GM23338 (cell line): Measurements from ENCODE around the gene PDZD11. TPM values are rescaled to one million over a fixed set of nuclear protein-coding genes. Genes with fewer than 3 reads are reported as not detected.

Source experiments
- ATAC-seq: fragments of 200-7000 bp; cut with Tn5 transposase; 3 replicates; pipeline ENCODE4 v1.9.1; 2020
- DNase-seq: peaks from one replicate; pipeline ENCODE4 v3.0.0-alpha.2; 2015; ENCODE audit warnings: low spot score
- H2AFZ ChIP-seq: fragments of 200-600 bp; sonication (generic); 2 replicates; pipeline ENCODE4 v1.8.0; 2016; ENCODE audit warnings: antibody characterized with exemption, mild to moderate bottlenecking, moderate library complexity
- H3F3A ChIP-seq: fragments of 200-600 bp; sonication (generic); replicated peaks from 2 replicates; pipeline ENCODE4 v1.8.0; 2017; ENCODE audit warnings: antibody characterized with exemption, mixed run types, low read depth
- H3K27ac ChIP-seq: fragments of 200-600 bp; sonication (generic); 2 replicates; pipeline ENCODE4 v1.6.1; 2016; ENCODE audit warnings: low read depth
- H3K27me3 ChIP-seq: fragments of 200-600 bp; sonication (generic); 2 replicates; pipeline ENCODE4 v1.8.0; 2016; ENCODE audit warnings: mild to moderate bottlenecking, mixed run types, moderate library complexity; ENCODE audit not compliant: insufficient read depth
- H3K36me3 ChIP-seq: fragments of 200-600 bp; sonication (generic); 2 replicates; pipeline ENCODE4 v1.8.0; 2016; ENCODE audit warnings: mild to moderate bottlenecking; ENCODE audit not compliant: insufficient read depth
- H3K4me1 ChIP-seq: fragments of 200-600 bp; sonication (generic); 2 replicates; pipeline ENCODE4 v1.8.0; 2016; ENCODE audit warnings: mild to moderate bottlenecking, moderate library complexity; ENCODE audit not compliant: insufficient read depth
- H3K4me2 ChIP-seq: fragments of 200-600 bp; sonication (generic); 2 replicates; pipeline ENCODE4 v1.7.1; 2017; ENCODE audit warnings: mixed run types
- H3K4me3 ChIP-seq: fragments of 200-600 bp; sonication (generic); 2 replicates; pipeline ENCODE4 v1.6.1; 2016; ENCODE audit warnings: mixed run types
- H3K79me2 ChIP-seq: fragments of 200-600 bp; sonication (generic); replicated peaks from 2 replicates; pipeline ENCODE4 v1.8.0; 2017; ENCODE audit warnings: mild to moderate bottlenecking; ENCODE audit not compliant: insufficient read depth
- H3K9me2 ChIP-seq: fragments of 200-600 bp; sonication (generic); 2 replicates; pipeline ENCODE4 v1.8.0; 2017; ENCODE audit not compliant: insufficient read depth
- H4K20me1 ChIP-seq: fragments of 200-600 bp; sonication (generic); replicated peaks from 2 replicates; pipeline ENCODE4 v1.8.0; 2017; ENCODE audit warnings: mild to moderate bottlenecking; ENCODE audit not compliant: insufficient read depth
- H3K27ac Mint-ChIP-seq: 2 replicates; pipeline ENCODE4 v1.8.0; 2020; ENCODE audit warnings: inconsistent platforms, mild to moderate bottlenecking, moderate library complexity, mixed read lengths
- H3K27me3 Mint-ChIP-seq: 3 replicates; pipeline ENCODE4 v1.8.0; 2022; ENCODE audit warnings: low read depth, mild to moderate bottlenecking, moderate library complexity, mixed read lengths, inconsistent platforms; ENCODE audit not compliant: insufficient read depth, poor library complexity
- H3K36me3 Mint-ChIP-seq: 3 replicates; pipeline ENCODE4 v1.8.0; 2021; ENCODE audit warnings: low read depth, mild to moderate bottlenecking, inconsistent platforms, moderate library complexity, mixed read lengths
- H3K4me1 Mint-ChIP-seq: 3 replicates; pipeline ENCODE4 v1.8.0; 2020; ENCODE audit warnings: mild to moderate bottlenecking, inconsistent platforms, mixed read lengths
- H3K4me3 Mint-ChIP-seq: 3 replicates; pipeline ENCODE4 v1.8.0; 2021; ENCODE audit warnings: moderate library complexity, mild to moderate bottlenecking, inconsistent platforms, mixed read lengths
- H3K9me3 Mint-ChIP-seq: 3 replicates; pipeline ENCODE4 v1.8.0; 2020; ENCODE audit warnings: moderate library complexity, mild to moderate bottlenecking, inconsistent platforms, mixed read lengths
- CREB1 ChIP-seq: fragments of 250-450 bp; sonication (Bioruptor Pico); IDR thresholded peaks from 2 replicates; pipeline ENCODE4 v1.5.0; 2020; ENCODE audit warnings: low read depth, mild to moderate bottlenecking, moderate library complexity
- EZH2 ChIP-seq: fragments of 200-600 bp; sonication (generic); IDR thresholded peaks from one replicate; pipeline ENCODE4 v1.8.0; 2017; ENCODE audit warnings: antibody characterized with exemption, mild to moderate bottlenecking, low read depth; ENCODE audit not compliant: unreplicated experiment
- EZH2phosphoT487 ChIP-seq: fragments of 200-600 bp; sonication (generic); IDR thresholded peaks from one replicate; pipeline ENCODE4 v1.8.1; 2018; ENCODE audit warnings: antibody characterized with exemption; ENCODE audit not compliant: unreplicated experiment
- JUNB ChIP-seq: IDR thresholded peaks from one replicate; pipeline ENCODE4 v1.6.1; 2016; ENCODE audit warnings: antibody characterized with exemption; ENCODE audit not compliant: unreplicated experiment
- POLR2AphosphoS5 ChIP-seq: IDR thresholded peaks from 2 replicates; pipeline ENCODE4 v1.6.1; 2016; ENCODE audit warnings: antibody characterized with exemption, low read depth
- STAT1 ChIP-seq: IDR thresholded peaks from one replicate; pipeline ENCODE4 v1.6.1; 2016; ENCODE audit warnings: antibody characterized with exemption; ENCODE audit not compliant: unreplicated experiment
- ZNF331 ChIP-seq: fragments of 250-450 bp; sonication (Bioruptor Pico); IDR thresholded peaks from 2 replicates; pipeline ENCODE4 v1.5.0; 2020; ENCODE audit warnings: low read depth, mild to moderate bottlenecking, moderate library complexity
- polyA plus RNA-seq: library from polyadenylated mRNA; unstranded; fragments of >200 nt; fragmentation: Nextera tagmentation; extraction: Ambion mirVana; gene quantifications from 2 replicates; pipeline ENCODE4 v1.2.1, GENCODE V29; 2016
- total RNA-seq: library from RNA; depleted of rRNA; stranded (reverse); fragments of >200 nt; shearing (Covaris generic); gene quantifications from 2 replicates; pipeline ENCODE4 v1.2.3, GENCODE V29; 2014
- TF ChIP-seq, protein P1 (sequence below): IDR thresholded peaks from 2 replicates; pipeline ENCODE4 v1.6.1; 2016; ENCODE audit warnings: antibody characterized with exemption
- TF ChIP-seq, protein P2 (sequence below): fragments of 250-450 bp; sonication (Bioruptor Pico); IDR thresholded peaks from 2 replicates; pipeline ENCODE4 v1.5.0; 2020; ENCODE audit warnings: mild to moderate bottlenecking, moderate library complexity
- TF ChIP-seq, protein P3 (sequence below): IDR thresholded peaks from one replicate; pipeline ENCODE4 v1.6.1; 2018; ENCODE audit warnings: antibody characterized with exemption; ENCODE audit not compliant: unreplicated experiment

PDZD11 gene
- total and polyA plus RNA-seq, 2 experiments from 2014 or later = 30.2 to 67.6 TPM

DNA sequence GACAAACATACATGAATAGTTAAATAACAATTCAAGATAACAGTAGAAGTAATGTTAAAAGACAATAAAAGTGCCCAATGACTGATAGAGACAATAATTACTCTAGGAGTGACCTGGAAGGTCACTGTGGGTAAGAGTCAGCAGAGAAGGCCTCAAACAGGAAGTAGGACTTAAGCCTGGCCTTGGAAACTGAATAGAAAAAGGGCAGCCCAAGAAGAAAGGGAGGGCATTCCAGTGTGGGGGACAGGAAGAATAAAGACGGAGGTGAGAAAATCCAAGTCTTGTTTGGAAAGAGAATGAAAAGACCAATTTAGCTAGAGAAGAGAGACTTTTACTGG lies 35.7 kb downstream of the PDZD11 start:
- H3K4me1 Mint-ChIP-seq = peaks cover 26% of the 10 kb centered on the region
- Histone ChIP-seq H3K27ac (no peak overlapping the region), H3K4me2 (no peak overlapping the region), H3K4me3 (no peak overlapping the region), H3K36me3 (no peaks in the 10 kb centered on the region), H3K79me2 (no peaks in the 10 kb centered on the region), H3F3A (no peaks in the 10 kb centered on the region), H3K27me3 (no peaks in the 10 kb centered on the region), H4K20me1 (no peaks in the 10 kb centered on the region), H3K9me2 (0 out of 2 replicates have a peak, but pooled peaks cover 6% of the 10 kb centered on the region), H3K4me1 (peaks cover 3% of the 10 kb centered on the region; the same call in 1 of the 2 replicates), H2AFZ (no peak overlapping the region)
- no peak overlapping the region for H3K27ac Mint-ChIP-seq
- H3K9me3 Mint-ChIP-seq = no peaks in the 10 kb centered on the region
- DNase-seq (no peak), ATAC-seq (no peak)
- no peaks in the 10 kb centered on the region for H3K36me3 Mint-ChIP-seq
- peaks cover 2% of the 10 kb centered on the region for H3K27me3 Mint-ChIP-seq
- no peak for TF ChIP-seq POLR2AphosphoS5
- H3K4me3 Mint-ChIP-seq = no peak overlapping the region

DNA sequence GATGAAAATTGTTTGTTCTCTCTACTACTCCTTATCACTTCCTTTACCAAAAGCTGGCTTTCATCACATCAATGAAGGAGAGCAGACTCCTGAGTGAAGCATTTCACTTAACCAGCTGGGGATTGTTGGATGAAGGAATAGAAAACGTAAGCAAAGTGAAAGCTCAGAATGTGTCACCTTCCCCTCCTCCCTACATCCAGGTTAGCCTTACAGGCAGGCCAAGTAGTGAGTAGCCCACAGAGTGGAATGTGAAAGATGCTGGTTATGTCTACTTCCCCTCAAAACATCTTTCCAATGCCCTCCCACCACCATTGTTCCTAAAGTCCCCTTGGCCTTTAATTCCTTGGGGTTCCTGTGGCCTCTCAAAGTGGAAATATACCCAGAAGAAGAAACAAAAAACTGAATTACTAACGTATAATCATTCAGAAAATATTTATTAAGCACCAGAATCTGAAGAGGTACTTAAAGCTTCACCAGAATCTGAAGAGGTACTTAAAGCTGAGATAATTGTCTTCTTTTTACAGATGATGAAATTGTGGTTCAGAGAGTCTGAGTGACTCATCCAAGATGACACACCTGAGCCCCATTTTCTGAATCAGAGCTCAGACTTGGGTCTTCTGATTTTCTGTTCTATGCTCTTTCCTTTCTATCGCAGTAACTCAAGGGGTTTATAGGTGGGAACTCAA lies 36.2 kb downstream of the PDZD11 start:
- Histone ChIP-seq H3K27me3 (no peaks in the 10 kb centered on the region), H3K4me3 (no peak overlapping the region), H3F3A (no peaks in the 10 kb centered on the region), H3K36me3 (no peaks in the 10 kb centered on the region), H2AFZ (no peak overlapping the region), H3K4me2 (no peak overlapping the region), H3K4me1 (peaks cover 3% of the 10 kb centered on the region; the same call in 1 of the 2 replicates), H3K79me2 (no peaks in the 10 kb centered on the region), H4K20me1 (no peaks in the 10 kb centered on the region), H3K27ac (no peak overlapping the region), H3K9me2 (0 out of 2 replicates have a peak, but pooled peaks cover 6% of the 10 kb centered on the region)
- no peak for ATAC-seq
- no peak for DNase-seq
- Mint-ChIP-seq H3K36me3 (no peaks in the 10 kb centered on the region), H3K9me3 (no peaks in the 10 kb centered on the region), H3K4me3 (no peak overlapping the region), H3K27me3 (peaks cover 2% of the 10 kb centered on the region), H3K4me1 (peaks cover 26% of the 10 kb centered on the region), H3K27ac (no peak overlapping the region)
- TF ChIP-seq STAT1 (no peak), CREB1 (CRISPR knock-in tag) (no peak), EZH2phosphoT487 (no peak), EZH2 (no peak), JUNB (no peak), ZNF331 (no peak)
- TF ChIP-seq, protein P1, sequence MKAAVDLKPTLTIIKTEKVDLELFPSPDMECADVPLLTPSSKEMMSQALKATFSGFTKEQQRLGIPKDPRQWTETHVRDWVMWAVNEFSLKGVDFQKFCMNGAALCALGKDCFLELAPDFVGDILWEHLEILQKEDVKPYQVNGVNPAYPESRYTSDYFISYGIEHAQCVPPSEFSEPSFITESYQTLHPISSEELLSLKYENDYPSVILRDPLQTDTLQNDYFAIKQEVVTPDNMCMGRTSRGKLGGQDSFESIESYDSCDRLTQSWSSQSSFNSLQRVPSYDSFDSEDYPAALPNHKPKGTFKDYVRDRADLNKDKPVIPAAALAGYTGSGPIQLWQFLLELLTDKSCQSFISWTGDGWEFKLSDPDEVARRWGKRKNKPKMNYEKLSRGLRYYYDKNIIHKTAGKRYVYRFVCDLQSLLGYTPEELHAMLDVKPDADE = no peak
- TF ChIP-seq, protein P2, sequence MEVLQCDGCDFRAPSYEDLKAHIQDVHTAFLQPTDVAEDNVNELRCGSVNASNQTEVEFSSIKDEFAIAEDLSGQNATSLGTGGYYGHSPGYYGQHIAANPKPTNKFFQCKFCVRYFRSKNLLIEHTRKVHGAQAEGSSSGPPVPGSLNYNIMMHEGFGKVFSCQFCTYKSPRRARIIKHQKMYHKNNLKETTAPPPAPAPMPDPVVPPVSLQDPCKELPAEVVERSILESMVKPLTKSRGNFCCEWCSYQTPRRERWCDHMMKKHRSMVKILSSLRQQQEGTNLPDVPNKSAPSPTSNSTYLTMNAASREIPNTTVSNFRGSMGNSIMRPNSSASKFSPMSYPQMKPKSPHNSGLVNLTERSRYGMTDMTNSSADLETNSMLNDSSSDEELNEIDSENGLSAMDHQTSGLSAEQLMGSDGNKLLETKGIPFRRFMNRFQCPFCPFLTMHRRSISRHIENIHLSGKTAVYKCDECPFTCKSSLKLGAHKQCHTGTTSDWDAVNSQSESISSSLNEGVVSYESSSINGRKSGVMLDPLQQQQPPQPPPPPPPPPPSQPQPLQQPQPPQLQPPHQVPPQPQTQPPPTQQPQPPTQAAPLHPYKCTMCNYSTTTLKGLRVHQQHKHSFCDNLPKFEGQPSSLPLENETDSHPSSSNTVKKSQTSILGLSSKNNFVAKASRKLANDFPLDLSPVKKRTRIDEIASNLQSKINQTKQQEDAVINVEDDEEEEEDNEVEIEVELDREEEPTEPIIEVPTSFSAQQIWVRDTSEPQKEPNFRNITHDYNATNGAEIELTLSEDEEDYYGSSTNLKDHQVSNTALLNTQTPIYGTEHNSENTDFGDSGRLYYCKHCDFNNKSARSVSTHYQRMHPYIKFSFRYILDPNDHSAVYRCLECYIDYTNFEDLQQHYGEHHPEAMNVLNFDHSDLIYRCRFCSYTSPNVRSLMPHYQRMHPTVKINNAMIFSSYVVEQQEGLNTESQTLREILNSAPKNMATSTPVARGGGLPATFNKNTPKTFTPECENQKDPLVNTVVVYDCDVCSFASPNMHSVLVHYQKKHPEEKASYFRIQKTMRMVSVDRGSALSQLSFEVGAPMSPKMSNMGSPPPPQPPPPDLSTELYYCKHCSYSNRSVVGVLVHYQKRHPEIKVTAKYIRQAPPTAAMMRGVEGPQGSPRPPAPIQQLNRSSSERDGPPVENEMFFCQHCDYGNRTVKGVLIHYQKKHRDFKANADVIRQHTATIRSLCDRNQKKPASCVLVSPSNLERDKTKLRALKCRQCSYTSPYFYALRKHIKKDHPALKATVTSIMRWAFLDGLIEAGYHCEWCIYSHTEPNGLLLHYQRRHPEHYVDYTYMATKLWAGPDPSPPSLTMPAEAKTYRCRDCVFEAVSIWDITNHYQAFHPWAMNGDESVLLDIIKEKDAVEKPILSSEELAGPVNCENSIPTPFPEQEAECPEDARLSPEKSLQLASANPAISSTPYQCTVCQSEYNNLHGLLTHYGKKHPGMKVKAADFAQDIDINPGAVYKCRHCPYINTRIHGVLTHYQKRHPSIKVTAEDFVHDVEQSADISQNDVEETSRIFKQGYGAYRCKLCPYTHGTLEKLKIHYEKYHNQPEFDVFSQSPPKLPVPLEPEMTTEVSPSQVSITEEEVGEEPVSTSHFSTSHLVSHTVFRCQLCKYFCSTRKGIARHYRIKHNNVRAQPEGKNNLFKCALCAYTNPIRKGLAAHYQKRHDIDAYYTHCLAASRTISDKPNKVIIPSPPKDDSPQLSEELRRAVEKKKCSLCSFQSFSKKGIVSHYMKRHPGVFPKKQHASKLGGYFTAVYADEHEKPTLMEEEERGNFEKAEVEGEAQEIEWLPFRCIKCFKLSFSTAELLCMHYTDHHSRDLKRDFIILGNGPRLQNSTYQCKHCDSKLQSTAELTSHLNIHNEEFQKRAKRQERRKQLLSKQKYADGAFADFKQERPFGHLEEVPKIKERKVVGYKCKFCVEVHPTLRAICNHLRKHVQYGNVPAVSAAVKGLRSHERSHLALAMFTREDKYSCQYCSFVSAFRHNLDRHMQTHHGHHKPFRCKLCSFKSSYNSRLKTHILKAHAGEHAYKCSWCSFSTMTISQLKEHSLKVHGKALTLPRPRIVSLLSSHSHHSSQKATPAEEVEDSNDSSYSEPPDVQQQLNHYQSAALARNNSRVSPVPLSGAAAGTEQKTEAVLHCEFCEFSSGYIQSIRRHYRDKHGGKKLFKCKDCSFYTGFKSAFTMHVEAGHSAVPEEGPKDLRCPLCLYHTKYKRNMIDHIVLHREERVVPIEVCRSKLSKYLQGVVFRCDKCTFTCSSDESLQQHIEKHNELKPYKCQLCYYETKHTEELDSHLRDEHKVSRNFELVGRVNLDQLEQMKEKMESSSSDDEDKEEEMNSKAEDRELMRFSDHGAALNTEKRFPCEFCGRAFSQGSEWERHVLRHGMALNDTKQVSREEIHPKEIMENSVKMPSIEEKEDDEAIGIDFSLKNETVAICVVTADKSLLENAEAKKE (CRISPR knock-in tag) = no peak
- TF ChIP-seq, protein P3, sequence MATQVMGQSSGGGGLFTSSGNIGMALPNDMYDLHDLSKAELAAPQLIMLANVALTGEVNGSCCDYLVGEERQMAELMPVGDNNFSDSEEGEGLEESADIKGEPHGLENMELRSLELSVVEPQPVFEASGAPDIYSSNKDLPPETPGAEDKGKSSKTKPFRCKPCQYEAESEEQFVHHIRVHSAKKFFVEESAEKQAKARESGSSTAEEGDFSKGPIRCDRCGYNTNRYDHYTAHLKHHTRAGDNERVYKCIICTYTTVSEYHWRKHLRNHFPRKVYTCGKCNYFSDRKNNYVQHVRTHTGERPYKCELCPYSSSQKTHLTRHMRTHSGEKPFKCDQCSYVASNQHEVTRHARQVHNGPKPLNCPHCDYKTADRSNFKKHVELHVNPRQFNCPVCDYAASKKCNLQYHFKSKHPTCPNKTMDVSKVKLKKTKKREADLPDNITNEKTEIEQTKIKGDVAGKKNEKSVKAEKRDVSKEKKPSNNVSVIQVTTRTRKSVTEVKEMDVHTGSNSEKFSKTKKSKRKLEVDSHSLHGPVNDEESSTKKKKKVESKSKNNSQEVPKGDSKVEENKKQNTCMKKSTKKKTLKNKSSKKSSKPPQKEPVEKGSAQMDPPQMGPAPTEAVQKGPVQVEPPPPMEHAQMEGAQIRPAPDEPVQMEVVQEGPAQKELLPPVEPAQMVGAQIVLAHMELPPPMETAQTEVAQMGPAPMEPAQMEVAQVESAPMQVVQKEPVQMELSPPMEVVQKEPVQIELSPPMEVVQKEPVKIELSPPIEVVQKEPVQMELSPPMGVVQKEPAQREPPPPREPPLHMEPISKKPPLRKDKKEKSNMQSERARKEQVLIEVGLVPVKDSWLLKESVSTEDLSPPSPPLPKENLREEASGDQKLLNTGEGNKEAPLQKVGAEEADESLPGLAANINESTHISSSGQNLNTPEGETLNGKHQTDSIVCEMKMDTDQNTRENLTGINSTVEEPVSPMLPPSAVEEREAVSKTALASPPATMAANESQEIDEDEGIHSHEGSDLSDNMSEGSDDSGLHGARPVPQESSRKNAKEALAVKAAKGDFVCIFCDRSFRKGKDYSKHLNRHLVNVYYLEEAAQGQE = no peak
